BLaER1 (cell line): Measurements from ENCODE around the gene KRTAP4-12.
A peak's percentile ranks its signal among the peaks of the same experiment; 100 is the strongest.
"Not testable (repeated sequence)": the region's sequence is repeated elsewhere in the genome, so short reads cannot be mapped to it uniquely, and the experiment has no call there.

Experiments
- H3K27ac ChIP-seq: shearing (Covaris generic); formaldehyde crosslinking; 2 replicates; pipeline ENCODE4 v1.8.1; 2022
- H3K27me3 ChIP-seq: shearing (Covaris generic); formaldehyde crosslinking; 2 replicates; pipeline ENCODE4 v1.8.1; 2022
- H3K36me3 ChIP-seq: shearing (Covaris generic); formaldehyde crosslinking; 2 replicates; pipeline ENCODE4 v1.8.1; 2022
- H3K4me1 ChIP-seq: shearing (Covaris generic); formaldehyde crosslinking; 2 replicates; pipeline ENCODE4 v1.8.1; 2022
- H3K4me2 ChIP-seq: shearing (Covaris generic); formaldehyde crosslinking; 2 replicates; pipeline ENCODE4 v1.8.1; 2022
- H3K4me3 ChIP-seq: shearing (Covaris generic); formaldehyde crosslinking; 2 replicates; pipeline ENCODE4 v1.8.1; 2022
- H3K9ac ChIP-seq: shearing (Covaris generic); formaldehyde crosslinking; 2 replicates; pipeline ENCODE4 v1.8.1; 2022
- H3K9me3 ChIP-seq: shearing (Covaris generic); formaldehyde crosslinking; 2 replicates; pipeline ENCODE4 v1.8.1; 2022
- H4K20me1 ChIP-seq: shearing (Covaris generic); formaldehyde crosslinking; 2 replicates; pipeline ENCODE4 v1.8.1; 2022
- Cebpa-rat ChIP-seq: shearing (Covaris generic); IDR thresholded peaks from 2 replicates; pipeline ENCODE4 v1.8.1; 2022

Gene KRTAP4-12

GRCh38 chr17:41123991-41124371 is at the start of gene KRTAP4-12:
Gene KRTAP4-12, minus strand, starts transcription at chr17:41124182. Its CDS starts 60 bp downstream, at chr17:41124122.
- Histone ChIP-seq H3K4me1 (peaks cover 44% of the 10 kb centered on the region), H3K4me2 (peak within 1 kb of the TSS; percentile 25; the same call in 1 of the 2 replicates), H3K9me3 (peaks cover 24% of the 10 kb centered on the region), H3K27ac (peak within 1 kb of the TSS; percentile 46; the same call in 1 of the 2 replicates)
- H3K4me3 ChIP-seq, H3K27me3 ChIP-seq, H3K36me3 ChIP-seq, H4K20me1 ChIP-seq, H3K9ac ChIP-seq: not testable (repeated sequence)

GRCh38 chr17:41171886-41172285 is 47.9 kb upstream of the KRTAP4-12 start:
- no peaks in the 10 kb centered on the region for H3K27me3 ChIP-seq
- no peaks in the 10 kb centered on the region for H4K20me1 ChIP-seq
- H3K36me3 ChIP-seq, result no peaks in the 10 kb centered on the region
- H3K9me3 ChIP-seq, result peaks cover 7% of the 10 kb centered on the region; the same call in 1 of the 2 replicates
- H3K4me1 ChIP-seq, result peaks cover 22% of the 10 kb centered on the region
- TF ChIP-seq Cebpa-rat, result no peak
- H3K4me2 ChIP-seq, result no peak overlapping the region
- no peak overlapping the region for H3K9ac ChIP-seq
- H3K27ac ChIP-seq, result no peak overlapping the region
- H3K4me3 ChIP-seq, result no peak overlapping the region

- no peak within 1 kb of the TSS for H3K27ac ChIP-seq
- TF ChIP-seq Cebpa-rat, result no peak
- H3K27me3 ChIP-seq, result no peaks in the 10 kb centered on the region
Measured at GRCh38 chr17:41168121-41168520, 44.1 kb upstream of the KRTAP4-12 start, which contains the start of gene KRTAP4-3. Gene KRTAP4-3, minus strand, starts transcription at chr17:41168221. Its CDS starts 49 bp downstream, at chr17:41168172.

GRCh38 chr17:41167561-41167960 is 43.6 kb upstream of the KRTAP4-12 start:
- no peaks in the 10 kb centered on the region for H3K4me1 ChIP-seq
- no peaks in the 10 kb centered on the region for H3K36me3 ChIP-seq
- H3K9ac ChIP-seq, result no peak overlapping the region
- H3K27ac ChIP-seq, result no peak overlapping the region
- peaks cover 7% of the 10 kb centered on the region; the same call in 1 of the 2 replicates for H3K9me3 ChIP-seq
- H3K4me2 ChIP-seq, result no peak overlapping the region
- H3K27me3 ChIP-seq, result no peaks in the 10 kb centered on the region
- H3K4me3 ChIP-seq, result no peak overlapping the region
- no peak for TF ChIP-seq Cebpa-rat
- H4K20me1 ChIP-seq, result no peaks in the 10 kb centered on the region

More at GRCh38 chr17:41168121-41168520, 44.1 kb upstream of the KRTAP4-12 start, which contains the start of gene KRTAP4-3:
- Histone ChIP-seq H3K36me3 (no peaks in the 10 kb centered on the region), H3K9me3 (peaks cover 7% of the 10 kb centered on the region; the same call in 1 of the 2 replicates), H3K4me2 (no peak within 1 kb of the TSS), H3K4me1 (no peaks in the 10 kb centered on the region), H4K20me1 (no peaks in the 10 kb centered on the region), H3K9ac (no peak within 1 kb of the TSS), H3K4me3 (no peak within 1 kb of the TSS)

- Histone ChIP-seq H3K27me3 (no peaks in the 10 kb centered on the region), H3K4me2 (no peak overlapping the region), H3K4me1 (no peaks in the 10 kb centered on the region), H3K36me3 (no peaks in the 10 kb centered on the region), H3K4me3 (no peak overlapping the region), H3K9ac (no peak overlapping the region), H4K20me1 (no peaks in the 10 kb centered on the region), H3K27ac (no peak overlapping the region), H3K9me3 (peaks cover 7% of the 10 kb centered on the region; the same call in 1 of the 2 replicates)
- no peak for TF ChIP-seq Cebpa-rat
Measured at GRCh38 chr17:41163828-41164227, 39.8 kb upstream of the KRTAP4-12 start.

- Histone ChIP-seq H3K4me1 (no peaks in the 10 kb centered on the region), H3K4me3 (no peak within 1 kb of the TSS), H3K9ac (no peak within 1 kb of the TSS), H3K4me2 (no peak within 1 kb of the TSS), H3K27me3 (no peaks in the 10 kb centered on the region), H3K27ac (no peak within 1 kb of the TSS), H4K20me1 (no peaks in the 10 kb centered on the region), H3K36me3 (no peaks in the 10 kb centered on the region), H3K9me3 (no peaks in the 10 kb centered on the region)
- TF ChIP-seq Cebpa-rat, result no peak
Measured at GRCh38 chr17:41160648-41161047, 36.7 kb upstream of the KRTAP4-12 start, which contains the start of gene KRTAP4-4. Gene KRTAP4-4, minus strand, starts transcription at chr17:41160748. Its CDS starts 57 bp downstream, at chr17:41160691.

- H3K4me1 ChIP-seq, H3K9me3 ChIP-seq, H3K27ac ChIP-seq, H3K4me2 ChIP-seq, H3K27me3 ChIP-seq, H3K4me3 ChIP-seq, H4K20me1 ChIP-seq, H3K9ac ChIP-seq, H3K36me3 ChIP-seq: not testable (repeated sequence)
Measured at GRCh38 chr17:41160190-41160589, 36.2 kb upstream of the KRTAP4-12 start.

GRCh38 chr17:41153856-41154255 is 29.9 kb upstream of the KRTAP4-12 start:
- Histone ChIP-seq H3K4me1 (no peaks in the 10 kb centered on the region), H3K27me3 (no peaks in the 10 kb centered on the region), H3K9me3 (no peaks in the 10 kb centered on the region), H3K4me3 (no peak overlapping the region), H3K9ac (no peak overlapping the region), H3K27ac (no peak overlapping the region), H4K20me1 (no peaks in the 10 kb centered on the region), H3K36me3 (no peaks in the 10 kb centered on the region), H3K4me2 (no peak overlapping the region)
- TF ChIP-seq Cebpa-rat, result no peak

- H3K36me3 ChIP-seq, result no peaks in the 10 kb centered on the region
- TF ChIP-seq Cebpa-rat, result no peak
Measured at GRCh38 chr17:41151525-41151924, 27.5 kb upstream of the KRTAP4-12 start.

GRCh38 chr17:41150026-41150425 is 26.0 kb upstream of the KRTAP4-12 start:
- Histone ChIP-seq H4K20me1 (no peaks in the 10 kb centered on the region), H3K4me2 (no peak overlapping the region), H3K27ac (no peak overlapping the region), H3K9ac (no peak overlapping the region), H3K9me3 (no peaks in the 10 kb centered on the region), H3K4me3 (no peak overlapping the region), H3K36me3 (no peaks in the 10 kb centered on the region), H3K4me1 (no peaks in the 10 kb centered on the region), H3K27me3 (no peaks in the 10 kb centered on the region)
- TF ChIP-seq Cebpa-rat, result no peak

More at GRCh38 chr17:41151525-41151924, 27.5 kb upstream of the KRTAP4-12 start:
- no peak overlapping the region for H3K9ac ChIP-seq
- H3K27me3 ChIP-seq, result no peaks in the 10 kb centered on the region
- no peaks in the 10 kb centered on the region for H4K20me1 ChIP-seq
- H3K27ac ChIP-seq, result no peak overlapping the region
- no peaks in the 10 kb centered on the region for H3K4me1 ChIP-seq
- no peaks in the 10 kb centered on the region for H3K9me3 ChIP-seq
- no peak overlapping the region for H3K4me3 ChIP-seq
- no peak overlapping the region for H3K4me2 ChIP-seq

- no peaks in the 10 kb centered on the region for H4K20me1 ChIP-seq
- H3K4me1 ChIP-seq, result no peaks in the 10 kb centered on the region
- H3K9me3 ChIP-seq, result no peaks in the 10 kb centered on the region
- H3K36me3 ChIP-seq, result no peaks in the 10 kb centered on the region
- H3K4me2 ChIP-seq, result no peak within 1 kb of the TSS
- H3K27me3 ChIP-seq, result no peaks in the 10 kb centered on the region
- H3K4me3 ChIP-seq, result no peak within 1 kb of the TSS
- no peak within 1 kb of the TSS for H3K27ac ChIP-seq
- TF ChIP-seq Cebpa-rat, result no peak
- H3K9ac ChIP-seq, result no peak within 1 kb of the TSS
Measured at GRCh38 chr17:41149652-41149985, 25.6 kb upstream of the KRTAP4-12 start, which contains the start of gene KRTAP4-5. Gene KRTAP4-5, minus strand, starts transcription at chr17:41149825. Its CDS starts 58 bp downstream, at chr17:41149767.

- not testable (repeated sequence) for H3K4me3 ChIP-seq, H3K27ac ChIP-seq, H3K4me1 ChIP-seq, H3K9ac ChIP-seq, H3K36me3 ChIP-seq, H3K4me2 ChIP-seq, H3K9me3 ChIP-seq, H4K20me1 ChIP-seq, H3K27me3 ChIP-seq
Measured at GRCh38 chr17:41148971-41149651, 25.1 kb upstream of the KRTAP4-12 start.
